Kidney (tissue), 14 donors: Measurements from ENCODE around the gene SLC25A21. TPM values are rescaled to one million over a fixed set of nuclear protein-coding genes. Genes with fewer than 3 reads are reported as not detected.

Experiments
- DNase-seq, 5 donors: peaks; one replicate each; pipeline ENCODE4 v3.0.0-alpha.2; 2013 to 2020
- FAIRE-seq: peaks from 2 replicates; lab custom pipeline; 2012; peaks lifted over from hg19 to GRCh38; lab: Jason Lieb, UNC
- H3K27ac ChIP-seq, 2 donors: one replicate each; pipeline ENCODE4 v1.7.0; 2013; ENCODE audit warnings: low read depth in 2 of 2, low read length in 2 of 2, inconsistent platforms in 1 of 2
- H3K27me3 ChIP-seq: one replicate; pipeline ENCODE4 v1.7.1; 2013; ENCODE audit warnings: low read length, inconsistent platforms; ENCODE audit not compliant: control insufficient read depth, insufficient read depth
- H3K36me3 ChIP-seq, 3 donors: one replicate each; pipeline versions ENCODE4 v1.7.0 to v1.7.1; 2013; ENCODE audit warnings: low read length in 3 of 3, control low read depth in 1 of 3, inconsistent platforms in 1 of 3; ENCODE audit not compliant: insufficient read depth in 3 of 3, control insufficient read depth in 2 of 3
- H3K4me1 ChIP-seq, 3 donors: one replicate each; pipeline versions ENCODE4 v1.7.0 to v1.7.1; 2013; ENCODE audit warnings: low read length in 3 of 3, inconsistent platforms in 1 of 3, low read depth in 1 of 3; ENCODE audit not compliant: control insufficient read depth in 2 of 3, insufficient read depth in 2 of 3
- H3K4me3 ChIP-seq, 3 donors: one replicate each; pipeline versions ENCODE4 v1.7.0 to v1.8.1; 2013; ENCODE audit warnings: low read length in 3 of 3, control low read depth in 1 of 3, inconsistent platforms in 1 of 3
- H3K9ac ChIP-seq, 3 donors: one replicate each; pipeline versions ENCODE4 v1.7.0 to v1.7.1; 2013; ENCODE audit warnings: low read length in 3 of 3, control low read depth in 1 of 3, inconsistent platforms in 1 of 3
- H3K9me3 ChIP-seq, 3 donors: one replicate each; pipeline versions ENCODE4 v1.7.0 to v1.7.1; 2013; ENCODE audit warnings: low read length in 3 of 3, control low read depth in 1 of 3, inconsistent platforms in 1 of 3; ENCODE audit not compliant: control insufficient read depth in 2 of 3, insufficient read depth in 1 of 3
- intact Hi-C: fragments of 100-400 bp; cut with DNase I; formaldehyde crosslinking; loops from one replicate; pipeline ENCODE4 v1.11.1; 2022
- polyA plus RNA-seq: library from polyadenylated mRNA; stranded (reverse); fragments of 350-450 nt; fragmentation: Illumina TruSeq; extraction: RNeasy Lipid Tissue Mini Kit (QIAGEN cat#74804); gene quantifications from one replicate; pipeline ENCODE4 v1.2.3, GENCODE V29; 2014; ENCODE audit warnings: low read depth, low replicate concordance; ENCODE audit not compliant: insufficient read depth
- total RNA-seq: library from RNA; stranded (reverse); fragmentation: NEBNext Ultra II Directional; extraction: Animal tissue kit (Norgen Biotek cat#: 25700); gene quantifications from one replicate; pipeline ENCODE4 v1.2.1, GENCODE V29; 2021
- TF ChIP-seq, protein P1 (sequence below): IDR thresholded peaks from 3 replicates; pipeline ENCODE4 v1.5.1; 2012; ENCODE audit warnings: mild to moderate bottlenecking, moderate library complexity, borderline replicate concordance; ENCODE audit not compliant: insufficient read depth; ENCODE audit errors: extremely low read depth
- donor health status: control.
- donor health status: control.
- donor health status: control.
- donor health status: control.
- donor health status: control.
- donor health status: DM: yes; HTN: yes; CAD: no.
- donor health status: Normal renal cell carcinoma (clear cell type).

Gene SLC25A21
- total and polyA plus RNA-seq, 2 donors from 2014 or later, result 1.3 to 1.4 TPM

DNA sequence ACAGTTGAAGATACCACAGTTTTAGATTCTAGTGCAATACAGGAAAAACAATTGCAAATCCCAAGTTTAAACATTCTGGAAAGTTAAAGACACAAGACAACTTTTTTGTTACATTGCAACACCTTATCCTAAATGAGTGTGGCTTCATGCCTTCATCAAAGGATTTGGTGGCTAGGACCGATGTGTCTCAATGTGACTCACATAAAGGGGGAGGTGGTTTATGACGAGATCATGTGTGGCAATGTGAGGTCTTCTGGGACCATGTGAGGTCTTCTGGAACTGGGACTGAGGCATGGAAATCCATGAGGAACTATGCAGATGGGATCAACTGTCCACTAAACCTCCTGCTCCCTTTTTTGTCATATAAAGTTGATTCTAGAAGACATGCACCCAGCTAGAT lies 344.5 kb downstream of the SLC25A21 start:
- FAIRE-seq (no peak), DNase-seq (no peak)
- Histone ChIP-seq H3K4me1 (no peaks in the 10 kb centered on the region), H3K36me3 (no peaks in the 10 kb centered on the region), H3K9ac (no peak overlapping the region), H3K27me3 (no peaks in the 10 kb centered on the region), H3K27ac (no peak overlapping the region), H3K9me3 (no peaks in the 10 kb centered on the region), H3K4me3 (no peak overlapping the region)
- intact Hi-C loops, result no loop called here
- TF ChIP-seq, protein P1, sequence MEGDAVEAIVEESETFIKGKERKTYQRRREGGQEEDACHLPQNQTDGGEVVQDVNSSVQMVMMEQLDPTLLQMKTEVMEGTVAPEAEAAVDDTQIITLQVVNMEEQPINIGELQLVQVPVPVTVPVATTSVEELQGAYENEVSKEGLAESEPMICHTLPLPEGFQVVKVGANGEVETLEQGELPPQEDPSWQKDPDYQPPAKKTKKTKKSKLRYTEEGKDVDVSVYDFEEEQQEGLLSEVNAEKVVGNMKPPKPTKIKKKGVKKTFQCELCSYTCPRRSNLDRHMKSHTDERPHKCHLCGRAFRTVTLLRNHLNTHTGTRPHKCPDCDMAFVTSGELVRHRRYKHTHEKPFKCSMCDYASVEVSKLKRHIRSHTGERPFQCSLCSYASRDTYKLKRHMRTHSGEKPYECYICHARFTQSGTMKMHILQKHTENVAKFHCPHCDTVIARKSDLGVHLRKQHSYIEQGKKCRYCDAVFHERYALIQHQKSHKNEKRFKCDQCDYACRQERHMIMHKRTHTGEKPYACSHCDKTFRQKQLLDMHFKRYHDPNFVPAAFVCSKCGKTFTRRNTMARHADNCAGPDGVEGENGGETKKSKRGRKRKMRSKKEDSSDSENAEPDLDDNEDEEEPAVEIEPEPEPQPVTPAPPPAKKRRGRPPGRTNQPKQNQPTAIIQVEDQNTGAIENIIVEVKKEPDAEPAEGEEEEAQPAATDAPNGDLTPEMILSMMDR, result no peak

DNA sequence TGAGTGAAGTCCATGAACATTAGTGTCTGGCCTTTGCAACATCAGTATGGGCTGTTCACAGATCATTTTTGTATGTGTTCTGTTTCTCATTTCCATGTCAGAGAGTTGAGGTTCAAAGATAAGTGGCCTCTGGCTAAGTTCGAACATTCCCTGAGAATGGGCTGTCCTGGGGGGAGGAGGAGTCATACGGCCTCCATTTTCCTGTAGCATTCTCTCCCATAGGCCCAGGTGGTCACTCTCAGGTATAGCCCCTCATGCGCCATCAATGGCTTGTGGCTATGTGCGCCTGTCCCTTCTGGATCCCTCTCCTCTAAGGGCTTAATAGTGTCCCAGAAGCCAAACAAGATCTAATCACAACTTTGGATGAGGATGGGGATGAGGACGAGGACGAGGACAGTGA lies 345.8 kb downstream of the SLC25A21 start:
- DNase-seq (no peak), FAIRE-seq (no peak)
- H3K36me3 ChIP-seq, result no peaks in the 10 kb centered on the region
- TF ChIP-seq, protein P1, result no peak
- no peak overlapping the region for H3K27ac ChIP-seq
- H3K4me1 ChIP-seq, result no peaks in the 10 kb centered on the region
- no peaks in the 10 kb centered on the region for H3K9me3 ChIP-seq
- no peak overlapping the region for H3K4me3 ChIP-seq
- no peak overlapping the region for H3K9ac ChIP-seq
- H3K27me3 ChIP-seq, result no peaks in the 10 kb centered on the region
- intact Hi-C loops, result no loop called here

DNA sequence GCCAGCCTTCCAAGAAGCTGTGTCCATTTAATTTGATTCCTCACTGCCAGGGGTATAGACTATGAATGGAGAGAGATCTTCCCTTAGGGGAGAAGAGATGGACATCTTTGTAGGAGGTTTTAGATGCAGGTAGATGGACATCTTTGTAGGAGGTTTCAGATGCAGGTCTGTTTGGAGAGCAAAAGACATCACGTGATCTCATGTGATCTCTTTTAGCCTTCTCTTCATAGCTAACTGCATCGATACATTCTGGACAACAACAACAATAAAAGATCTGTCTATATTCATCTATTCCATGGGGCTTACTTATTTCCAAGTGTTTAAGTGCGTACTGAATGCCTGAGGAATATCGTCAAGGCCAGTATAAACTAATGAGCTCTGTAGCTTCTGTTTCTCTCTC lies 347.6 kb downstream of the SLC25A21 start:
- TF ChIP-seq, protein P1, result no peak
- no peak overlapping the region for H3K9ac ChIP-seq
- H3K9me3 ChIP-seq, result no peaks in the 10 kb centered on the region
- no peak for FAIRE-seq
- no peaks in the 10 kb centered on the region for H3K4me1 ChIP-seq
- no peak for DNase-seq
- intact Hi-C loops, result no loop called here
- H3K27me3 ChIP-seq, result no peaks in the 10 kb centered on the region
- no peak overlapping the region for H3K4me3 ChIP-seq
- H3K36me3 ChIP-seq, result no peaks in the 10 kb centered on the region
- no peak overlapping the region for H3K27ac ChIP-seq

DNA sequence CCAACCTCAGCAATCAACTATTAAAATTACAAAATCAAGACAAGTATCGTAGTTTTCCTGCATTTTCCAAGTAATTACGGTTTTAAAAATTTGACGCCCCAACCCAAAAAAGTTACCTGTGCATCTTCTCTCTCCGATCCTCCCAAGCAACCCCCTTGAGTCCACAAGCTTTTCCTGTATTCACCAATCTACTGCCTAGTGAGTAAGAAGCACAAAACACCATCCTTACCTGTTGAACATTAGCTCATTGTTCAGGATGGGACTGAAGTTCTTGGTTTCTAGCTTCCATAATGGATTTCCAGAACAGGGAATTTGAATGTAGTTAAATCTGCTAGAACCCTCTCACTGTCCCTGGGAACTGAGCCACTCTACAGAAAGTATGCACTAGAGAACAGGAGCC lies 348.8 kb downstream of the SLC25A21 start:
- H3K9ac ChIP-seq, result no peak overlapping the region
- no peak overlapping the region for H3K4me3 ChIP-seq
- H3K36me3 ChIP-seq, result no peaks in the 10 kb centered on the region
- TF ChIP-seq, protein P1, result no peak
- H3K4me1 ChIP-seq, result no peaks in the 10 kb centered on the region
- no peaks in the 10 kb centered on the region for H3K9me3 ChIP-seq
- H3K27me3 ChIP-seq, result no peaks in the 10 kb centered on the region
- no peak overlapping the region for H3K27ac ChIP-seq
- no peak for DNase-seq
- no peak for FAIRE-seq
- intact Hi-C loops, result no loop called here
